HepG2 (cell line): ENCODE data around the gene WHAMM. TPM values are rescaled to one million over a fixed set of nuclear protein-coding genes. Genes with fewer than 3 reads are reported as not detected.
A peak's percentile ranks its signal among the peaks of the same experiment; 100 is the strongest.

ENCODE experiments used
- AGO1 ChIP-seq: fragments of 200-400 bp; formaldehyde crosslinking; IDR thresholded peaks from 2 replicates; pipeline ENCODE4 v1.6.1; 2017; ENCODE audit warnings: mild to moderate bottlenecking, low read depth, low read length, moderate library complexity; ENCODE audit not compliant: poor library complexity, severe bottlenecking
- ARID2 ChIP-seq: sonication (generic); formaldehyde crosslinking; IDR thresholded peaks from 2 replicates; pipeline ENCODE4 v1.8.1; 2022; ENCODE audit warnings: mild to moderate bottlenecking, missing genetic modification reagents, borderline replicate concordance
- CREM ChIP-seq, 2 experiments: sonication (generic) in 1 of 2; formaldehyde crosslinking in 1 of 2; IDR thresholded peaks; 2 replicates each; pipeline versions ENCODE4 v1.4.0 to v1.6.1; 2016 to 2020; ENCODE audit warnings: antibody characterized with exemption in 1 of 2, mild to moderate bottlenecking in 1 of 2, missing genetic modification reagents in 1 of 2
- DNMT1 ChIP-seq: sonication (generic); formaldehyde crosslinking; IDR thresholded peaks from 2 replicates; pipeline ENCODE4 v1.5.1; 2020; ENCODE audit warnings: mild to moderate bottlenecking, missing genetic modification reagents
- DPF2 ChIP-seq: sonication (generic); formaldehyde crosslinking; IDR thresholded peaks from 2 replicates; pipeline ENCODE4 v1.4.0; 2020; ENCODE audit warnings: mild to moderate bottlenecking, low read depth, missing genetic modification reagents, borderline replicate concordance
- ETV6 ChIP-seq: sonication (generic); formaldehyde crosslinking; conservative IDR thresholded peaks from 2 replicates; pipeline ENCODE4 v1.4.0; 2020; ENCODE audit warnings: missing genetic modification reagents
- FLYWCH1 ChIP-seq: sonication (generic); formaldehyde crosslinking; IDR thresholded peaks from 2 replicates; pipeline ENCODE4 v1.8.1; 2023; ENCODE audit warnings: mild to moderate bottlenecking, missing genetic modification reagents
- HDAC2 ChIP-seq: sonication (generic); formaldehyde crosslinking; IDR thresholded peaks from 2 replicates; pipeline ENCODE4 v1.4.0; 2020; ENCODE audit warnings: missing genetic modification reagents
- HNF4G ChIP-seq, 2 experiments: sonication (generic) in 1 of 2; formaldehyde crosslinking in 1 of 2; IDR thresholded peaks; 2 replicates each; pipeline versions ENCODE4 v1.4.0 to v1.6.1; 2011 to 2020; ENCODE audit warnings: borderline replicate concordance in 2 of 2, low read depth in 2 of 2, mild to moderate bottlenecking in 2 of 2, low read length in 1 of 2, missing genetic modification reagents in 1 of 2, moderate library complexity in 1 of 2
- ISL2 ChIP-seq: sonication (generic); formaldehyde crosslinking; IDR thresholded peaks from 2 replicates; pipeline ENCODE4 v1.5.0; 2020; ENCODE audit warnings: missing genetic modification reagents
- KLF6 ChIP-seq: IDR thresholded peaks from 2 replicates; pipeline ENCODE4 v1.8.0; 2016; ENCODE audit warnings: missing biosample characterization, missing genetic modification reagents
- NCOA2 ChIP-seq: sonication (generic); formaldehyde crosslinking; IDR thresholded peaks from 2 replicates; pipeline ENCODE4 v1.8.0; 2022; ENCODE audit warnings: inconsistent platforms
- PHF20 ChIP-seq: sonication (generic); formaldehyde crosslinking; IDR thresholded peaks from 2 replicates; pipeline ENCODE4 v1.5.0; 2020; ENCODE audit warnings: mild to moderate bottlenecking, missing genetic modification reagents
- PHF21A ChIP-seq: sonication (generic); formaldehyde crosslinking; IDR thresholded peaks from 2 replicates; pipeline ENCODE4 v1.5.0; 2020; ENCODE audit warnings: mild to moderate bottlenecking, missing genetic modification reagents
- POLR2A ChIP-seq, 2 experiments: IDR thresholded peaks; 2 replicates each; pipeline ENCODE4 v1.6.1; 2011; ENCODE audit warnings: low read depth in 2 of 2, low read length in 2 of 2, mild to moderate bottlenecking in 1 of 2, moderate library complexity in 1 of 2; ENCODE audit not compliant: insufficient read depth in 1 of 2
- ZBTB20 ChIP-seq: sonication (generic); formaldehyde crosslinking; IDR thresholded peaks from 2 replicates; pipeline ENCODE4 v1.8.1; 2023; ENCODE audit warnings: missing genetic modification reagents, low read depth, mild to moderate bottlenecking, borderline replicate concordance
- ZNF264 ChIP-seq: sonication (generic); formaldehyde crosslinking; IDR thresholded peaks from 2 replicates; pipeline ENCODE4 v1.4.0; 2020; ENCODE audit warnings: missing genetic modification reagents
- ZNF501 ChIP-seq: sonication (generic); formaldehyde crosslinking; IDR thresholded peaks from 2 replicates; pipeline ENCODE4 v1.5.1; 2020; ENCODE audit warnings: mild to moderate bottlenecking, moderate library complexity, missing genetic modification reagents
- ZNF709 ChIP-seq: sonication (generic); formaldehyde crosslinking; IDR thresholded peaks from 2 replicates; pipeline ENCODE4 v1.5.0; 2020; ENCODE audit warnings: mild to moderate bottlenecking, missing genetic modification reagents
- ZNF724P ChIP-seq: sonication (generic); formaldehyde crosslinking; IDR thresholded peaks from 2 replicates; pipeline ENCODE4 v1.8.0; 2022; ENCODE audit warnings: missing genetic modification reagents, borderline replicate concordance
- ZNF747 ChIP-seq: sonication (generic); formaldehyde crosslinking; IDR thresholded peaks from 2 replicates; pipeline ENCODE4 v1.8.1; 2023; ENCODE audit warnings: missing genetic modification reagents, mild to moderate bottlenecking, borderline replicate concordance
- ZSCAN30 ChIP-seq: sonication (generic); formaldehyde crosslinking; IDR thresholded peaks from 2 replicates; pipeline ENCODE4 v1.5.0; 2020; ENCODE audit warnings: mild to moderate bottlenecking, missing genetic modification reagents
- polyA plus RNA-seq, 8 experiments: library from polyadenylated mRNA; depleted of rRNA in 3 of 8; stranded (reverse) in 7 of 8; unstranded in 1 of 8; fragments of >200 nt; fragmentation: Illumina TruSeq in 4 of 8; extraction: Trizol in 4 of 8; gene quantifications; 2 replicates each; pipeline versions ENCODE4 v1.2.1 to v1.2.3, GENCODE V29; 2011 to 2016; ENCODE audit warnings: low read depth in 4 of 8, missing spikeins in 1 of 8, mixed read lengths in 1 of 8; ENCODE audit not compliant: insufficient read depth in 1 of 8
- total RNA-seq, 5 experiments: library from RNA; depleted of rRNA; stranded (reverse); fragments of >200 nt; fragmentation: Illumina TruSeq; extraction: Trizol; gene quantifications; 2 replicates each; pipeline ENCODE4 v1.2.3, GENCODE V29; 2016; ENCODE audit warnings: low read depth in 1 of 5
- TF ChIP-seq, protein P1 (sequence below): sonication (generic); formaldehyde crosslinking; conservative IDR thresholded peaks from 2 replicates; pipeline ENCODE4 v1.4.0; 2020; ENCODE audit warnings: mild to moderate bottlenecking, missing genetic modification reagents, moderate library complexity

WHAMM gene
- total and polyA plus RNA-seq, 2 of the 13 experiments (the other 11 are each of a cell fraction or from before 2014, with no cell fraction given) = 2.9 to 3.0 TPM

DNA sequence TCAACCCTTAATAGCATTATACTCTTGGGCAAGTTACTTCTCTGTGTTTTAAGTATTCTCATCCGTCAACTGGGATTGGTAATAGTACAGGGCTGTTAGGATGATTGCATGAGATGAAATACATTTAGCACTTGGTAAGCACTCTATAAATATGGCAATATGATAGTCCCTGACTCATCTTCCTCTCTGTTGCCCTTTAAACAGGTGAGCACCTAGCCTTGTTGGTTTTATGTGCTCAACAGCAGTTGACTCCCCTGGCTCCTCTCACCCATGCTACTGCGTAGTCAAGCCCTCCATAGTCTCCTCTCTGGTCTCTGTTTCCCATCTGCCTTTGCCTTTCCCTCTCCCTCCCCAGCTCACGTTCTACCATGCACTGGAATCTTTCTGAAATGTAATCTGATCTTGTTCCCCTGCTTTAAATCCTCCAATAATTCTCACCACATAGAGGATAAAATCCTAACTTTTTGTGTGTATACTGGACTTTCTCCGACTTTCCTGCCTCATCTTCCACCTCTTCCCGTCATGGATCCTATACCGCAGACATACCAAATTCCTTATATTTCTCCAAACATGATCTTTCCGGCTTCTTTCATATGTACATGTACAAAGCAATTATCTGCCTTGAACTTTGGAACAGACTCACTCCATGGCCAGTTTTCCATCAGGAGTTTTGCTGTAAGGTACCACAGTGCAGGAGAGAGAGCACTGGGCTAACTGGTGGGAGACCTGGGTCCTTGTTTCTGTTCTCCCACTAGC is 45.9 kb upstream of the WHAMM start (continued):
- TF ChIP-seq DNMT1 (no peak), ZBTB20 (peak; percentile 96; the same call in 1 of the 2 replicates), CREM (IDR thresholded peaks at IDR 0.05) (peak; percentile 49; the same call in 1 of the 2 replicates), CREM (CRISPR knock-in tag; IDR thresholded peaks at IDR 0.05) (no peak), POLR2A (IDR thresholded peaks at IDR 0.05; ENCODE audit: insufficient read depth in 1 of 2, low read depth in 2 of 2, low read length in 2 of 2) (peak in 1 of 2 experiments; percentile 41; a peak in 1 of 4 replicates), ZNF724P (no peak), HNF4G (IDR thresholded peaks at IDR 0.05; ENCODE audit: borderline replicate concordance, low read depth, low read length) (peak; percentile 67; the same call in 1 of the 2 replicates), HNF4G (CRISPR knock-in tag; IDR thresholded peaks at IDR 0.05; ENCODE audit: borderline replicate concordance, low read depth) (no peak), FLYWCH1 (CRISPR knock-in tag) (no peak), ZNF747 (CRISPR knock-in tag) (0 out of 2 replicates have a peak, but pooled peaks have one; percentile 39), AGO1 (no peak), PHF21A (CRISPR knock-in tag) (peak; percentile 53; the same call in 1 of the 2 replicates), DPF2 (CRISPR knock-in tag) (0 out of 2 replicates have a peak, but pooled peaks have one; percentile 41), ARID2 (CRISPR knock-in tag) (no peak), ZNF264 (peak; percentile 58; the same call in 1 of the 2 replicates), ISL2 (CRISPR knock-in tag) (0 out of 2 replicates have a peak, but pooled peaks have one; percentile 28), HDAC2 (peak; percentile 56; the same call in 1 of the 2 replicates), ZSCAN30 (CRISPR knock-in tag) (no peak), ETV6 (CRISPR knock-in tag) (no peak), ZNF501 (CRISPR knock-in tag) (no peak), KLF6 (CRISPR knock-in tag) (no peak), PHF20 (no peak), NCOA2 (CRISPR knock-in tag) (peak; percentile 69), ZNF709 (CRISPR knock-in tag) (no peak)
- TF ChIP-seq, protein P1, sequence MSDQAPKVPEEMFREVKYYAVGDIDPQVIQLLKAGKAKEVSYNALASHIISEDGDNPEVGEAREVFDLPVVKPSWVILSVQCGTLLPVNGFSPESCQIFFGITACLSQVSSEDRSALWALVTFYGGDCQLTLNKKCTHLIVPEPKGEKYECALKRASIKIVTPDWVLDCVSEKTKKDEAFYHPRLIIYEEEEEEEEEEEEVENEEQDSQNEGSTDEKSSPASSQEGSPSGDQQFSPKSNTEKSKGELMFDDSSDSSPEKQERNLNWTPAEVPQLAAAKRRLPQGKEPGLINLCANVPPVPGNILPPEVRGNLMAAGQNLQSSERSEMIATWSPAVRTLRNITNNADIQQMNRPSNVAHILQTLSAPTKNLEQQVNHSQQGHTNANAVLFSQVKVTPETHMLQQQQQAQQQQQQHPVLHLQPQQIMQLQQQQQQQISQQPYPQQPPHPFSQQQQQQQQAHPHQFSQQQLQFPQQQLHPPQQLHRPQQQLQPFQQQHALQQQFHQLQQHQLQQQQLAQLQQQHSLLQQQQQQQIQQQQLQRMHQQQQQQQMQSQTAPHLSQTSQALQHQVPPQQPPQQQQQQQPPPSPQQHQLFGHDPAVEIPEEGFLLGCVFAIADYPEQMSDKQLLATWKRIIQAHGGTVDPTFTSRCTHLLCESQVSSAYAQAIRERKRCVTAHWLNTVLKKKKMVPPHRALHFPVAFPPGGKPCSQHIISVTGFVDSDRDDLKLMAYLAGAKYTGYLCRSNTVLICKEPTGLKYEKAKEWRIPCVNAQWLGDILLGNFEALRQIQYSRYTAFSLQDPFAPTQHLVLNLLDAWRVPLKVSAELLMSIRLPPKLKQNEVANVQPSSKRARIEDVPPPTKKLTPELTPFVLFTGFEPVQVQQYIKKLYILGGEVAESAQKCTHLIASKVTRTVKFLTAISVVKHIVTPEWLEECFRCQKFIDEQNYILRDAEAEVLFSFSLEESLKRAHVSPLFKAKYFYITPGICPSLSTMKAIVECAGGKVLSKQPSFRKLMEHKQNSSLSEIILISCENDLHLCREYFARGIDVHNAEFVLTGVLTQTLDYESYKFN (CRISPR knock-in tag) = peak; percentile 90
